A549 (cell line): ENCODE data around the gene PTPRK. TPM values are rescaled to one million over a fixed set of nuclear protein-coding genes. Genes with fewer than 3 reads are reported as not detected.

Experiments
- ATAC-seq, 2 experiments: fragments of 200-7000 bp in 1 of 2; fragments of >200 bp in 1 of 2; cut with Nextera tagmentation in 1 of 2; cut with Tn5 transposase in 1 of 2; 3 replicates each; pipeline versions ENCODE4 v1.8.0 to v1.9.1; 2018 to 2020; ENCODE audit warnings: mild to moderate bottlenecking in 1 of 2, moderate library complexity in 1 of 2
- CTCF ChIA-PET: fragments of 300-600 bp; sonication (Branson Sonifier 250); formaldehyde crosslinking; extraction: SDS; loops from one replicate; lab custom pipeline; 2021; ENCODE audit warnings: antibody characterized with exemption, inconsistent platforms; lab: Yijun Ruan, JAX
- POLR2A ChIA-PET: fragments of 350-600 bp; formaldehyde crosslinking; extraction: SDS; loops from one replicate; lab custom pipeline; 2021; ENCODE audit warnings: antibody characterized with exemption, inconsistent platforms; lab: Yijun Ruan, JAX
- DNase-seq, 2 experiments: peaks; one replicate each; pipeline versions ENCODE4 v3.0.0 to v3.0.0-alpha.2; 2011 to 2016; ENCODE audit warnings: low read depth in 1 of 2, low spot score in 1 of 2
- FAIRE-seq: peaks from 2 replicates; lab custom pipeline; 2011; peaks lifted over from hg19 to GRCh38; lab: Jason Lieb, UNC
- H3K27ac ChIP-seq, 2 experiments: fragments of >200 bp; sonication (Bioruptor Twin); formaldehyde crosslinking; 3 replicates each; pipeline ENCODE4 v1.5.1; 2016 to 2017
- H3K4me1 ChIP-seq: fragments of >200 bp; sonication (Bioruptor Twin); formaldehyde crosslinking; 3 replicates; pipeline ENCODE4 v1.6.1; 2016
- H3K4me2 ChIP-seq: fragments of >200 bp; sonication (Bioruptor Twin); formaldehyde crosslinking; 3 replicates; pipeline ENCODE4 v1.6.1; 2016
- H3K4me3 ChIP-seq: fragments of >200 bp; sonication (Bioruptor Twin); formaldehyde crosslinking; 3 replicates; pipeline ENCODE4 v1.5.1; 2016
- H3K9me3 ChIP-seq: fragments of >200 bp; sonication (Bioruptor Twin); formaldehyde crosslinking; 3 replicates; pipeline ENCODE4 v1.6.1; 2016
- CBX2 ChIP-seq: fragments of 200-600 bp; sonication (generic); IDR thresholded peaks from 2 replicates; pipeline ENCODE4 v1.6.1; 2016; ENCODE audit warnings: low read depth, mild to moderate bottlenecking, borderline replicate concordance
- CHD2 ChIP-seq: fragments of 150-350 bp; IDR thresholded peaks from 2 replicates; pipeline ENCODE4 v1.6.1; 2014; ENCODE audit warnings: low read length; ENCODE audit not compliant: partially characterized antibody
- HOXB13 ChIP-seq: fragments of 250-450 bp; sonication (Bioruptor Pico); IDR thresholded peaks from 2 replicates; pipeline ENCODE4 v1.5.0; 2020; ENCODE audit warnings: low read depth, mild to moderate bottlenecking, moderate library complexity
- JUN ChIP-seq, 2 experiments: fragments of >200 bp; sonication (Bioruptor Twin); formaldehyde crosslinking; IDR thresholded peaks; 2 replicates in 1 of 2; 3 replicates in 1 of 2; pipeline ENCODE4 v1.6.1; 2016 to 2017
- MAFK ChIP-seq: fragments of 450-650 bp; IDR thresholded peaks from 2 replicates; pipeline ENCODE4 v1.6.1; 2014; ENCODE audit not compliant: partially characterized antibody
- MAZ ChIP-seq: fragments of 150-350 bp; IDR thresholded peaks from 2 replicates; pipeline ENCODE4 v1.6.1; 2014; ENCODE audit warnings: antibody characterized with exemption, low read depth, low read length, borderline replicate concordance
- MYC ChIP-seq: IDR thresholded peaks from 2 replicates; pipeline ENCODE4 v1.6.1; 2012; ENCODE audit warnings: mild to moderate bottlenecking, inconsistent platforms, low read length, improper control_type of control experiment, borderline replicate concordance
- NR3C1 ChIP-seq: fragments of >200 bp; sonication (Bioruptor Twin); formaldehyde crosslinking; IDR thresholded peaks from 3 replicates; pipeline ENCODE4 v1.6.1; 2017
- POLR2A ChIP-seq: IDR thresholded peaks from 2 replicates; pipeline ENCODE4 v1.6.1; 2012; ENCODE audit warnings: mild to moderate bottlenecking, low read length
- RARB ChIP-seq: fragments of 250-450 bp; sonication (Bioruptor Pico); IDR thresholded peaks from 2 replicates; pipeline ENCODE4 v1.8.0; 2021; ENCODE audit warnings: mild to moderate bottlenecking, moderate library complexity
- SREBF2 ChIP-seq: fragments of 450-650 bp; IDR thresholded peaks from 2 replicates; pipeline ENCODE4 v1.6.1; 2014; ENCODE audit warnings: mild to moderate bottlenecking, moderate library complexity
- TFCP2L1 ChIP-seq: fragments of 250-450 bp; sonication (Bioruptor Pico); IDR thresholded peaks from 2 replicates; pipeline ENCODE4 v1.5.0; 2021; ENCODE audit warnings: mild to moderate bottlenecking
- USF2 ChIP-seq: fragments of 450-650 bp; IDR thresholded peaks from 2 replicates; pipeline ENCODE4 v1.6.1; 2014; ENCODE audit warnings: antibody characterized with exemption
- ZSCAN20 ChIP-seq: fragments of 250-450 bp; sonication (Bioruptor Pico); IDR thresholded peaks from 2 replicates; pipeline ENCODE4 v1.8.0; 2022; ENCODE audit warnings: mild to moderate bottlenecking, moderate library complexity
- WGBS: methylation state at CpG from one replicate; pipeline ENCODE4 v1.1.6; 2017; ENCODE audit errors: missing lambda C conversion rate; 5-methylcytosine and 5-hydroxymethylcytosine counted together
- polyA plus RNA-seq, 4 experiments: library from polyadenylated mRNA; depleted of rRNA in 3 of 4; stranded (reverse); fragments of >200 nt; fragmentation: RNase III in 1 of 4; extraction: RNeasy Plus Mini Kit Qiagen cat#74134 plus additional on column Dnase treatment in 1 of 4; gene quantifications; 2 replicates in 3 of 4; 3 replicates in 1 of 4; pipeline ENCODE4 v1.2.3, GENCODE V29; 2011 to 2017
- TF ChIP-seq, protein P1 (sequence below): fragments of 150-350 bp; IDR thresholded peaks from 2 replicates; pipeline ENCODE4 v1.6.1; 2014; ENCODE audit warnings: low read depth, mild to moderate bottlenecking, low read length
- TF ChIP-seq, protein P2 (sequence below): fragments of 250-450 bp; sonication (Bioruptor Pico); IDR thresholded peaks from 2 replicates; pipeline ENCODE4 v1.5.0; 2021; ENCODE audit warnings: mild to moderate bottlenecking, moderate library complexity, borderline replicate concordance
- TF ChIP-seq, protein P3 (sequence below): fragments of >200 bp; sonication (Bioruptor Twin); formaldehyde crosslinking; IDR thresholded peaks from 3 replicates; pipeline ENCODE4 v1.6.1; 2016

Gene PTPRK
- polyA plus RNA-seq, 2 of the 4 experiments (the other 2 are of a cell fraction): 14.4 to 16.1 TPM

DNA sequence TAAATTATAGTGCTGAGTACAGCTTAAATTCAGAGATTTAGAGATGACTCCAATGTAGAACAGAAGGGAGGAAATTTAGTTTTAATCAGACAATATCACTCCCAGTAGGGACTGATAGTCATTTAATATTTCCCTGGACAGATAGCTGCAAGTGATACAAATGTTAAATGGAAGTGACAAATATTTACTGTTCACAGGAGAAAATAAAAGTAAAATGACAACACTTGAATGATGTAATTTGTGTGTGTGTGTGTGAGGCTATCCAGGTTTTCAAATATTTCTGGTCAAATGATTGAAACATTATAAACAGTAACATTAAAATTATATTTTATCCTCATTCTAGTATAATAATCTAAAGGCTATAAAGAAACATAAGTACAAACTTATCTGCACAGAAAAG, 399.2 kb downstream of the PTPRK start:
- FAIRE-seq: no peak
- CTCF ChIA-PET: no interaction called here
- Histone ChIP-seq H3K4me3 (no peak overlapping the region), H3K27ac (no peak overlapping the region), H3K9me3 (no peaks in the 10 kb centered on the region), H3K4me1 (peaks cover 8% of the 10 kb centered on the region; the same call in 1 of the 3 replicates), H3K4me2 (no peak overlapping the region)
- POLR2A ChIA-PET: no interaction called here
- TF ChIP-seq SREBF2 (no peak), CHD2 (no peak), MYC (no peak), CBX2 (no peak), MAZ (no peak), USF2 (no peak), NR3C1 (no peak)
- no peak for DNase-seq
- ATAC-seq: no peak

DNA sequence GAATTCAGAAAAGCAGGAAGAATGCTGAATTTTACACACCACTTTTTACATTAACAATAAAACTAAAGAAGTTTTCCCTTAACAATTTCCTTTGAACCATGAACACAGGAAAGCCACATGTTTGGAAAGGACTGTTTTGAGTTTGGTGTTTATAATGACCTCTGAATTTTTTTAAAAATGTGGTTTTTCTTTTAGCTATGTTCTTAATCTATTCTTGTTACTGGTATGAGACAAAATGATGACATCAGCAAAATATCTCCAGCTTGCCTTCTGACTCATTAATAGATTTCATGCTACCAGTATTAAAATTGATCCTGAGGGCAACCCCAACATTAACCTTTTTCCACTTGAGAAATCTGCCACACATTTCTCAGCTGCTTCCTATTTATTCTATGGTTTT, 402.0 kb downstream of the PTPRK start:
- TF ChIP-seq ZSCAN20 (CRISPR knock-in tag): no peak
- no peak for TF ChIP-seq POLR2A
- TF ChIP-seq HOXB13 (CRISPR knock-in tag): no peak
- TF ChIP-seq MAFK: peak; percentile 96
- TF ChIP-seq, protein P1, sequence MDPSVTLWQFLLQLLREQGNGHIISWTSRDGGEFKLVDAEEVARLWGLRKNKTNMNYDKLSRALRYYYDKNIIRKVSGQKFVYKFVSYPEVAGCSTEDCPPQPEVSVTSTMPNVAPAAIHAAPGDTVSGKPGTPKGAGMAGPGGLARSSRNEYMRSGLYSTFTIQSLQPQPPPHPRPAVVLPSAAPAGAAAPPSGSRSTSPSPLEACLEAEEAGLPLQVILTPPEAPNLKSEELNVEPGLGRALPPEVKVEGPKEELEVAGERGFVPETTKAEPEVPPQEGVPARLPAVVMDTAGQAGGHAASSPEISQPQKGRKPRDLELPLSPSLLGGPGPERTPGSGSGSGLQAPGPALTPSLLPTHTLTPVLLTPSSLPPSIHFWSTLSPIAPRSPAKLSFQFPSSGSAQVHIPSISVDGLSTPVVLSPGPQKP: no peak
- TF ChIP-seq USF2: no peak
- TF ChIP-seq, all 56 proteins: peak for 1
- POLR2A ChIA-PET: no interaction called here
- ATAC-seq: no peak

GRCh38 chr6:128117916-128118315, 402.5 kb downstream of the PTPRK start:
- no peak overlapping the region for H3K27ac ChIP-seq
- H3K4me1 ChIP-seq: no peaks in the 10 kb centered on the region
- no peaks in the 10 kb centered on the region for H3K9me3 ChIP-seq
- H3K4me2 ChIP-seq: no peak overlapping the region
- no peak for ATAC-seq
- no peak for DNase-seq
- TF ChIP-seq, protein P2, sequence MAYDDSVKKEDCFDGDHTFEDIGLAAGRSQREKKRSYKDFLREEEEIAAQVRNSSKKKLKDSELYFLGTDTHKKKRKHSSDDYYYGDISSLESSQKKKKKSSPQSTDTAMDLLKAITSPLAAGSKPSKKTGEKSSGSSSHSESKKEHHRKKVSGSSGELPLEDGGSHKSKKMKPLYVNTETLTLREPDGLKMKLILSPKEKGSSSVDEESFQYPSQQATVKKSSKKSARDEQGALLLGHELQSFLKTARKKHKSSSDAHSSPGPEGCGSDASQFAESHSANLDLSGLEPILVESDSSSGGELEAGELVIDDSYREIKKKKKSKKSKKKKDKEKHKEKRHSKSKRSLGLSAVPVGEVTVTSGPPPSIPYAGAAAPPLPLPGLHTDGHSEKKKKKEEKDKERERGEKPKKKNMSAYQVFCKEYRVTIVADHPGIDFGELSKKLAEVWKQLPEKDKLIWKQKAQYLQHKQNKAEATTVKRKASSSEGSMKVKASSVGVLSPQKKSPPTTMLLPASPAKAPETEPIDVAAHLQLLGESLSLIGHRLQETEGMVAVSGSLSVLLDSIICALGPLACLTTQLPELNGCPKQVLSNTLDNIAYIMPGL: no peak
- TF ChIP-seq TFCP2L1 (CRISPR knock-in tag) (no peak), RARB (no peak), JUN (IDR thresholded peaks at IDR 0.05) (no peak), MAFK (no peak)
- TF ChIP-seq, protein P1: no peak
- TF ChIP-seq, protein P3, sequence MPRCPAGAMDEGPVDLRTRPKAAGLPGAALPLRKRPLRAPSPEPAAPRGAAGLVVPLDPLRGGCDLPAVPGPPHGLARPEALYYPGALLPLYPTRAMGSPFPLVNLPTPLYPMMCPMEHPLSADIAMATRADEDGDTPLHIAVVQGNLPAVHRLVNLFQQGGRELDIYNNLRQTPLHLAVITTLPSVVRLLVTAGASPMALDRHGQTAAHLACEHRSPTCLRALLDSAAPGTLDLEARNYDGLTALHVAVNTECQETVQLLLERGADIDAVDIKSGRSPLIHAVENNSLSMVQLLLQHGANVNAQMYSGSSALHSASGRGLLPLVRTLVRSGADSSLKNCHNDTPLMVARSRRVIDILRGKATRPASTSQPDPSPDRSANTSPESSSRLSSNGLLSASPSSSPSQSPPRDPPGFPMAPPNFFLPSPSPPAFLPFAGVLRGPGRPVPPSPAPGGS: no peak
- no peak overlapping the region for H3K4me3 ChIP-seq
- WGBS: 86% methylated on average over 3 of the region's 3 CpGs
- ChIA-PET POLR2A (no interaction called here), CTCF (interaction anchor here (0.5 to 0.6 kb wide), 2 partner anchors 11 to 369 kb away, joined by 3 read pairs; no protein-coding TSS in a partner anchor)
- no peak for FAIRE-seq

More for the DNA sequence above, 402.0 kb downstream of the PTPRK start:
- no peaks in the 10 kb centered on the region for H3K4me1 ChIP-seq
- DNase-seq: no peak
- CTCF ChIA-PET: no interaction called here
- H3K27ac ChIP-seq: no peak overlapping the region
- H3K9me3 ChIP-seq: no peaks in the 10 kb centered on the region
- H3K4me2 ChIP-seq: no peak overlapping the region
- FAIRE-seq: no peak
- H3K4me3 ChIP-seq: no peak overlapping the region
